Measurements from ENCODE around the gene ARG2. TPM values are rescaled to one million over a fixed set of nuclear protein-coding genes. Genes with fewer than 3 reads are reported as not detected.

The ARG2 gene
- polyA plus RNA-seq, 1 donor (not counting 4 experiments of a cell fraction or from before 2014, with no cell fraction given) = 8.2 TPM

DNA sequence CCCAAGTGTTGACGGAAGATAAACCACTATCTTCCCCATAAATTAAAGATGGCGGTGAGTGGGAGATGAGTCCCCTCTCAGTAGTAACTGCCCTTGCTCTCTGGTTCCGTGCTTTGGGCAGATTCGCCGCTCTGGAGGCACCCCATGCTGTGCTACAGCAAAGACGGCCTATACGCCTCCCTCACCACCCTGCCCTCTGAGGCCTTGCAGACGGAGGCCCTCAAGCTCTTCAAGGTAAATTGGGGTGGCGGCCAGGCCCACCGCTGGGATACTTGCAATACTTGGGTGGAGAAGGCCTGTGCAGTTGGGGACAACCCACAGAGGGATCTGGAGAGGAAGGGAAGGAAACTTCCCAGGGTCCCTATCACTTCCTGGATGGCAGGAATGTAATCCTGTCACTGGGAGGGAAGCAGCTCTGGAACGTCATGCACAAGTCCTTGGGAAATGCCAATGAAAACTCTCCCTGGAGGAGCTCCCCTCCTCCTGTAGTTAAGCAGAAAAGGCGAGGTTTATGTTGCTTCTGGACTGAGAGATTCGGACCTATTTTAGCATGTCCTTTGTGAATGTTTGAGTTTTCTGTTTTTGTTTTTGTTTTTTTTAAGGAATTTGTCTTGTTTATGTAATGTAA lies 42.4 kb upstream of the ARG2 start:
- no peaks in the 10 kb centered on the region for H3K9me1 ChIP-seq (ENCODE audit: control insufficient read depth, extremely low read depth, insufficient read depth, low read length)
- no peaks in the 10 kb centered on the region for H4K20me1 ChIP-seq (ENCODE audit: control insufficient read depth, extremely low read depth, insufficient read depth, low read length)
- H3K4me3 ChIP-seq (ENCODE audit: control insufficient read depth in 2 of 3, extremely low read depth in 1 of 3, insufficient read depth in 2 of 3, low read depth in 1 of 3, low read length in 3 of 3) = no peak overlapping the region
- no peak overlapping the region for H3K4me2 ChIP-seq (ENCODE audit: control insufficient read depth, extremely low read depth, insufficient read depth, low read depth, low read length)
- no peak overlapping the region for H3K9ac ChIP-seq (ENCODE audit: control insufficient read depth, extremely low read depth, insufficient read depth, low read length)
- H3K9me3 ChIP-seq (ENCODE audit: control insufficient read depth, low read depth, low read length) = no peaks in the 10 kb centered on the region
- H3K79me2 ChIP-seq (ENCODE audit: control insufficient read depth, insufficient read depth, low read length) = no peaks in the 10 kb centered on the region
- no peak for FAIRE-seq
- dilution Hi-C loops (cut with MboI; ENCODE audit: extremely low pct_ligation_motif_present, low sequenced_read_pairs) = no loop called here
- H3K4me1 ChIP-seq (ENCODE audit: control insufficient read depth, extremely low read depth, insufficient read depth, low read length) = no peaks in the 10 kb centered on the region
- H2AFZ ChIP-seq (ENCODE audit: control insufficient read depth, low read length) = no peak overlapping the region
- no peak overlapping the region for H3K27ac ChIP-seq (ENCODE audit: control insufficient read depth, insufficient read depth, low read length)
- no peaks in the 10 kb centered on the region for H3K27me3 ChIP-seq (ENCODE audit: control insufficient read depth, extremely low read depth, insufficient read depth, low read length)
- no peak for DNase-seq (ENCODE audit: low read depth, low spot score)
- TF ChIP-seq, protein P1, sequence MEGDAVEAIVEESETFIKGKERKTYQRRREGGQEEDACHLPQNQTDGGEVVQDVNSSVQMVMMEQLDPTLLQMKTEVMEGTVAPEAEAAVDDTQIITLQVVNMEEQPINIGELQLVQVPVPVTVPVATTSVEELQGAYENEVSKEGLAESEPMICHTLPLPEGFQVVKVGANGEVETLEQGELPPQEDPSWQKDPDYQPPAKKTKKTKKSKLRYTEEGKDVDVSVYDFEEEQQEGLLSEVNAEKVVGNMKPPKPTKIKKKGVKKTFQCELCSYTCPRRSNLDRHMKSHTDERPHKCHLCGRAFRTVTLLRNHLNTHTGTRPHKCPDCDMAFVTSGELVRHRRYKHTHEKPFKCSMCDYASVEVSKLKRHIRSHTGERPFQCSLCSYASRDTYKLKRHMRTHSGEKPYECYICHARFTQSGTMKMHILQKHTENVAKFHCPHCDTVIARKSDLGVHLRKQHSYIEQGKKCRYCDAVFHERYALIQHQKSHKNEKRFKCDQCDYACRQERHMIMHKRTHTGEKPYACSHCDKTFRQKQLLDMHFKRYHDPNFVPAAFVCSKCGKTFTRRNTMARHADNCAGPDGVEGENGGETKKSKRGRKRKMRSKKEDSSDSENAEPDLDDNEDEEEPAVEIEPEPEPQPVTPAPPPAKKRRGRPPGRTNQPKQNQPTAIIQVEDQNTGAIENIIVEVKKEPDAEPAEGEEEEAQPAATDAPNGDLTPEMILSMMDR (optimal IDR thresholded peaks at IDR 0.05 in 1 of 3, IDR thresholded peaks at IDR 0.05 in 1 of 3, conservative IDR thresholded peaks at IDR 0.05 in 1 of 3; ENCODE audit: extremely low read depth in 1 of 3, insufficient read depth in 2 of 3, low read length in 3 of 3) = no peak
- peaks cover 0 to 11% of the 10 kb centered on the region in 2 experiments for H3K36me3 ChIP-seq (ENCODE audit: control insufficient read depth in 2 of 2, extremely low read depth in 1 of 2, insufficient read depth in 2 of 2, low read length in 2 of 2)

DNA sequence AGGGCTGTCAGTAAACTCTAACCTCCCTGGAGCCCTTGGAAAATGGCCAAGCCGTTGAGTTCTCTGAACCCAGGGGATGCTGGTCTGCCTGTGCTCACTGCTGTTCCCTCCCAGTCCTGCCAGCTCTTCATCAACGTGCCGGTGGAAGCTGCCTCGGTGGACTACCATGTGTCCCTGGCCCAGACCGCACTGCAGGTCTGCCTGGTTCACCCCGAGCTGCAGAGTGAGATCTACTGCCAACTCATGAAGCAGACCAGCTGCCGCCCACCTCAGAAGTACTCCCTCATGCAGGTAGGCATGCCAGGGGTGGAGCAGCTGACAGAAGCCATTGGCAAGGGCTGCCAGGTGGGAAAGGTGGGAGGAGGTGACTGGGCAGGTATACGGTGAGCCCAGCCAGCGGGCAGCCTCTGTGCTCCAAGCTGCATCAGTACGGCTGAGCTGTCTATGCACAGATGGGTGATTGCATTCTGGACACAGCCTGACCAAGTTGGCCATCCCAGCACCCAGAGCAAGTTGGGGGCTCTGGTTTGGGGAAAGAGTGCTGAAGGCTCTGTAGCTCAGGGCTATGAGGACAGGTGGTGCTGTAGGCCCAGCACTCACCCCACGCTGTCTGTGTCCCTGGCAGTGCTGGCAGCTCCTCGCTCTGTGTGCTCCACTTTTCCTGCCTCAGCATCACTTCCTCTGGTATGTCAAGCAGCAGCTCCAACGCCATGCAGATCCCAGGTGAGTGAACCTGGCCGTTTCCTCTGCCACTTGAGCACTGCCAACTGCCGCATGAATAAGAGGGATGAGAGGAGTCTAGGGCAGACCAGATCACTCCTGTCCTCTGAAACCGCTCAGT lies 41.6 kb upstream of the ARG2 start:
- Histone ChIP-seq H3K79me2 (ENCODE audit: control insufficient read depth, insufficient read depth, low read length) (no peaks in the 10 kb centered on the region), H3K9ac (ENCODE audit: control insufficient read depth, extremely low read depth, insufficient read depth, low read length) (no peak overlapping the region), H4K20me1 (ENCODE audit: control insufficient read depth, extremely low read depth, insufficient read depth, low read length) (no peaks in the 10 kb centered on the region), H3K27ac (ENCODE audit: control insufficient read depth, insufficient read depth, low read length) (no peak overlapping the region), H3K9me1 (ENCODE audit: control insufficient read depth, extremely low read depth, insufficient read depth, low read length) (no peaks in the 10 kb centered on the region), H3K27me3 (ENCODE audit: control insufficient read depth, extremely low read depth, insufficient read depth, low read length) (no peaks in the 10 kb centered on the region), H3K36me3 (ENCODE audit: control insufficient read depth in 2 of 2, extremely low read depth in 1 of 2, insufficient read depth in 2 of 2, low read length in 2 of 2) (peaks cover 0 to 11% of the 10 kb centered on the region in 2 experiments), H3K9me3 (ENCODE audit: control insufficient read depth, low read depth, low read length) (no peaks in the 10 kb centered on the region), H3K4me1 (ENCODE audit: control insufficient read depth, extremely low read depth, insufficient read depth, low read length) (no peaks in the 10 kb centered on the region), H3K4me3 (ENCODE audit: control insufficient read depth in 2 of 3, extremely low read depth in 1 of 3, insufficient read depth in 2 of 3, low read depth in 1 of 3, low read length in 3 of 3) (no peak overlapping the region), H3K4me2 (ENCODE audit: control insufficient read depth, extremely low read depth, insufficient read depth, low read depth, low read length) (no peak overlapping the region), H2AFZ (ENCODE audit: control insufficient read depth, low read length) (no peak overlapping the region)
- TF ChIP-seq EZH2 (IDR thresholded peaks at IDR 0.05; ENCODE audit: low read length) = no peak
- TF ChIP-seq, protein P1 (optimal IDR thresholded peaks at IDR 0.05 in 1 of 3, IDR thresholded peaks at IDR 0.05 in 1 of 3, conservative IDR thresholded peaks at IDR 0.05 in 1 of 3; ENCODE audit: extremely low read depth in 1 of 3, insufficient read depth in 2 of 3, low read length in 3 of 3) = no peak
- DNase-seq (ENCODE audit: low read depth, low spot score) (no peak), FAIRE-seq (no peak)
- dilution Hi-C loops (cut with MboI; ENCODE audit: extremely low pct_ligation_motif_present, low sequenced_read_pairs) = no loop called here

Data from keratinocyte (primary cell).